SK-N-SH (cell line): ENCODE results near the gene ADORA2A. TPM values are rescaled to one million over a fixed set of nuclear protein-coding genes. Genes with fewer than 3 reads are reported as not detected.

Experiments
- CTCF ChIA-PET: fragments of 300-600, 350-600 bp; formaldehyde crosslinking; extraction: SDS; loops from one replicate; lab custom pipeline; 2021; lab: Yijun Ruan, JAX
- POLR2A ChIA-PET: fragments of 350-600 bp; sonication (Branson Sonifier 250); formaldehyde crosslinking; extraction: SDS; loops from one replicate; lab custom pipeline; 2020; ENCODE audit warnings: antibody characterized with exemption, inconsistent platforms; lab: Yijun Ruan, JAX
- DNase-seq: peaks from one replicate; pipeline ENCODE4 v3.0.0; 2012
- H2AFZ ChIP-seq: fragments of 200-600 bp; sonication (generic); 2 replicates; pipeline ENCODE4 v1.8.1; 2016; ENCODE audit warnings: antibody characterized with exemption, mild to moderate bottlenecking, low read depth
- H3F3A ChIP-seq: fragments of 200-600 bp; sonication (generic); replicated peaks from 2 replicates; pipeline ENCODE3; 2016; ENCODE audit warnings: antibody characterized with exemption, mild to moderate bottlenecking; ENCODE audit not compliant: insufficient read depth
- H3K27ac ChIP-seq, 2 experiments: fragments of 200-500 bp in 1 of 2; fragments of 200-600 bp in 1 of 2; sonication (Bioruptor generic) in 1 of 2; sonication (generic), shearing (Covaris generic) in 1 of 2; 2 replicates each; pipeline versions ENCODE4 v1.5.1 to v1.6.1; 2014 to 2016; ENCODE audit warnings: low read depth in 2 of 2, inconsistent platforms in 1 of 2, low read length in 1 of 2, mild to moderate bottlenecking in 1 of 2, mixed read lengths in 1 of 2
- H3K27me3 ChIP-seq: fragments of 200-600 bp; sonication (generic), shearing (Covaris generic); 2 replicates; pipeline ENCODE4 v1.6.1; 2016; ENCODE audit warnings: mixed run types; ENCODE audit not compliant: insufficient read depth
- H3K36me3 ChIP-seq, 2 experiments: fragments of 200-500 bp in 1 of 2; fragments of 200-600 bp in 1 of 2; sonication (Bioruptor generic) in 1 of 2; sonication (generic) in 1 of 2; replicated peaks in 1 of 2; 2 replicates each; pipeline versions ENCODE3 to v1.5.1; 2014 to 2016; ENCODE audit warnings: low read length in 1 of 2, mild to moderate bottlenecking in 1 of 2; ENCODE audit not compliant: insufficient read depth in 2 of 2, control insufficient read depth in 1 of 2
- H3K4me1 ChIP-seq, 2 experiments: fragments of 200-500 bp in 1 of 2; fragments of 200-600 bp in 1 of 2; sonication (Bioruptor generic) in 1 of 2; sonication (generic), shearing (Covaris generic) in 1 of 2; 2 replicates each; pipeline versions ENCODE4 v1.5.1 to v1.6.1; 2014 to 2016; ENCODE audit warnings: low read depth in 1 of 2, low read length in 1 of 2, mixed run types in 1 of 2; ENCODE audit not compliant: insufficient read depth in 2 of 2, control insufficient read depth in 1 of 2
- H3K4me2 ChIP-seq: fragments of 200-600 bp; sonication (generic), shearing (Covaris generic); 2 replicates; pipeline ENCODE4 v1.6.1; 2017; ENCODE audit warnings: mixed run types
- H3K4me3 ChIP-seq, 2 experiments: fragments of 200-500 bp in 1 of 2; fragments of 200-600 bp in 1 of 2; sonication (Bioruptor generic) in 1 of 2; sonication (generic), shearing (Covaris generic) in 1 of 2; 2 replicates each; pipeline versions ENCODE4 v1.5.1 to v1.8.1; 2014 to 2016; ENCODE audit warnings: low read depth in 2 of 2, inconsistent platforms in 1 of 2, low read length in 1 of 2, mild to moderate bottlenecking in 1 of 2, mixed read lengths in 1 of 2, moderate library complexity in 1 of 2
- H3K79me2 ChIP-seq: fragments of 200-600 bp; sonication (generic); 2 replicates; pipeline ENCODE4 v1.8.1; 2017; ENCODE audit warnings: mild to moderate bottlenecking; ENCODE audit not compliant: insufficient read depth
- H3K9ac ChIP-seq: fragments of 200-600 bp; sonication (generic); 2 replicates; pipeline ENCODE4 v1.6.1; 2017; ENCODE audit warnings: mixed run types
- H3K9me2 ChIP-seq: fragments of 200-600 bp; sonication (generic); 2 replicates; pipeline ENCODE4 v1.6.1; 2017; ENCODE audit warnings: mixed run types
- H3K9me3 ChIP-seq: fragments of 200-600 bp; sonication (generic); 2 replicates; pipeline ENCODE4 v1.6.1; 2017; ENCODE audit warnings: mixed run types, mild to moderate bottlenecking, moderate library complexity
- H4K20me1 ChIP-seq: fragments of 200-600 bp; sonication (generic); 2 replicates; pipeline ENCODE4 v1.6.1; 2017; ENCODE audit warnings: mild to moderate bottlenecking, mixed run types; ENCODE audit not compliant: insufficient read depth
- ELF1 ChIP-seq: IDR thresholded peaks from 2 replicates; pipeline ENCODE4 v1.4.0; 2012
- EP300 ChIP-seq, 2 experiments: IDR thresholded peaks; 2 replicates each; pipeline versions ENCODE4 v1.4.0 to v1.6.1; 2012; ENCODE audit warnings: borderline replicate concordance in 1 of 2, low read depth in 1 of 2, low read length in 1 of 2
- FOSL2 ChIP-seq: IDR thresholded peaks from 2 replicates; pipeline ENCODE4 v1.4.0; 2012; ENCODE audit warnings: low read depth, mild to moderate bottlenecking, moderate library complexity, borderline replicate concordance
- GABPA ChIP-seq: IDR thresholded peaks from 2 replicates; pipeline ENCODE4 v1.4.0; 2012; ENCODE audit warnings: low read depth, mild to moderate bottlenecking
- JUND ChIP-seq: IDR thresholded peaks from 2 replicates; pipeline ENCODE4 v1.4.0; 2012
- NFIC ChIP-seq: IDR thresholded peaks from 2 replicates; pipeline ENCODE4 v1.4.0; 2012; ENCODE audit warnings: borderline replicate concordance
- NRF1 ChIP-seq: IDR thresholded peaks from 2 replicates; pipeline ENCODE4 v1.6.1; 2012; ENCODE audit warnings: low read depth, mild to moderate bottlenecking, low read length
- REST ChIP-seq: IDR thresholded peaks from 2 replicates; pipeline ENCODE4 v1.6.1; 2012; ENCODE audit warnings: mild to moderate bottlenecking, low read depth, low read length, moderate library complexity
- RFX5 ChIP-seq: IDR thresholded peaks from 2 replicates; pipeline ENCODE4 v1.6.1; 2012; ENCODE audit warnings: mild to moderate bottlenecking, improper control_type of control experiment, low read length
- SIN3A ChIP-seq: IDR thresholded peaks from 2 replicates; pipeline ENCODE4 v1.6.1; 2012; ENCODE audit warnings: low read depth, mild to moderate bottlenecking, low read length, moderate library complexity, borderline replicate concordance
- TCF12 ChIP-seq: IDR thresholded peaks from 2 replicates; pipeline ENCODE4 v1.4.0; 2012
- TEAD4 ChIP-seq: IDR thresholded peaks from 2 replicates; pipeline ENCODE4 v1.4.0; 2012; ENCODE audit warnings: mild to moderate bottlenecking, borderline replicate concordance; ENCODE audit not compliant: insufficient read depth
- WGBS: methylation state at CpG from one replicate; pipeline ENCODE4 v1.1.6; 2017; ENCODE audit warnings: low lambda C conversion rate; 5-methylcytosine and 5-hydroxymethylcytosine counted together
- polyA plus RNA-seq, 3 experiments: library from polyadenylated mRNA; depleted of rRNA; stranded (reverse); fragments of >200 nt; gene quantifications; 2 replicates each; pipeline ENCODE4 v1.2.3, GENCODE V29; 2012
- TF ChIP-seq, protein P1 (sequence below): IDR thresholded peaks from 2 replicates; pipeline ENCODE4 v1.4.0; 2012; ENCODE audit warnings: low read depth, borderline replicate concordance
- TF ChIP-seq, protein P2 (sequence below): IDR thresholded peaks from 2 replicates; pipeline ENCODE4; 2012
- TF ChIP-seq, protein P3 (sequence below): fragments of 200-600 bp; sonication (generic); IDR thresholded peaks from 2 replicates; pipeline ENCODE4 v1.6.1; 2017; ENCODE audit warnings: antibody characterized with exemption, mild to moderate bottlenecking, moderate library complexity

ADORA2A gene
- polyA plus RNA-seq, 1 of the 3 experiments (the other 2 are of a cell fraction): 9.3 TPM

- no peaks in the 10 kb centered on the region for H4K20me1 ChIP-seq
- H2AFZ ChIP-seq: no peak overlapping the region
- no peaks in the 10 kb centered on the region for H3K9me2 ChIP-seq
- TF ChIP-seq REST: no peak
- no peak for TF ChIP-seq RFX5
- TF ChIP-seq, protein P1, sequence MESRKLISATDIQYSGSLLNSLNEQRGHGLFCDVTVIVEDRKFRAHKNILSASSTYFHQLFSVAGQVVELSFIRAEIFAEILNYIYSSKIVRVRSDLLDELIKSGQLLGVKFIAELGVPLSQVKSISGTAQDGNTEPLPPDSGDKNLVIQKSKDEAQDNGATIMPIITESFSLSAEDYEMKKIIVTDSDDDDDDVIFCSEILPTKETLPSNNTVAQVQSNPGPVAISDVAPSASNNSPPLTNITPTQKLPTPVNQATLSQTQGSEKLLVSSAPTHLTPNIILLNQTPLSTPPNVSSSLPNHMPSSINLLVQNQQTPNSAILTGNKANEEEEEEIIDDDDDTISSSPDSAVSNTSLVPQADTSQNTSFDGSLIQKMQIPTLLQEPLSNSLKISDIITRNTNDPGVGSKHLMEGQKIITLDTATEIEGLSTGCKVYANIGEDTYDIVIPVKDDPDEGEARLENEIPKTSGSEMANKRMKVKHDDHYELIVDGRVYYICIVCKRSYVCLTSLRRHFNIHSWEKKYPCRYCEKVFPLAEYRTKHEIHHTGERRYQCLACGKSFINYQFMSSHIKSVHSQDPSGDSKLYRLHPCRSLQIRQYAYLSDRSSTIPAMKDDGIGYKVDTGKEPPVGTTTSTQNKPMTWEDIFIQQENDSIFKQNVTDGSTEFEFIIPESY: no peak
- TF ChIP-seq SIN3A: no peak
- no peak for TF ChIP-seq NFIC
- TF ChIP-seq, protein P2, sequence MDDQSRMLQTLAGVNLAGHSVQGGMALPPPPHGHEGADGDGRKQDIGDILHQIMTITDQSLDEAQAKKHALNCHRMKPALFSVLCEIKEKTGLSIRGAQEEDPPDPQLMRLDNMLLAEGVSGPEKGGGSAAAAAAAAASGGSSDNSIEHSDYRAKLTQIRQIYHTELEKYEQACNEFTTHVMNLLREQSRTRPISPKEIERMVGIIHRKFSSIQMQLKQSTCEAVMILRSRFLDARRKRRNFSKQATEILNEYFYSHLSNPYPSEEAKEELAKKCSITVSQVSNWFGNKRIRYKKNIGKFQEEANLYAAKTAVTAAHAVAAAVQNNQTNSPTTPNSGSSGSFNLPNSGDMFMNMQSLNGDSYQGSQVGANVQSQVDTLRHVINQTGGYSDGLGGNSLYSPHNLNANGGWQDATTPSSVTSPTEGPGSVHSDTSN: no peak
- TF ChIP-seq NRF1: no peak
- no peak for TF ChIP-seq ELF1
- H3K9me3 ChIP-seq: no peaks in the 10 kb centered on the region
- no peak overlapping the region for H3K4me3 ChIP-seq
- CTCF ChIA-PET: interaction anchor here (0.6 kb wide), 1 partner anchor 477 kb away, joined by 3 read pairs; no protein-coding TSS in a partner anchor
- H3K27me3 ChIP-seq: no peaks in the 10 kb centered on the region
- H3K4me1 ChIP-seq: peaks cover 0 to 42% of the 10 kb centered on the region in 2 experiments; a peak in 3 of 4 replicates
- POLR2A ChIA-PET: no interaction called here
- H3F3A ChIP-seq: peaks cover 52% of the 10 kb centered on the region
- peak overlapping the region; percentile 27; the same call in 1 of the 2 replicates for H3K9ac ChIP-seq
- H3K79me2 ChIP-seq: no peaks in the 10 kb centered on the region
- no peaks in the 10 kb centered on the region for H3K36me3 ChIP-seq
- 0 out of 2 replicates have a peak overlapping the region, but pooled peaks have one; percentile 50 for H3K4me2 ChIP-seq
- no peak for DNase-seq
- peak overlapping the region in 1 of 2 experiments; percentile 70; a peak in 3 of 4 replicates for H3K27ac ChIP-seq
- WGBS: 85% methylated on average over 1 of the region's 1 CpG
These were observed 54.2 kb downstream of the ADORA2A start for GRCh38 chr22:24481641-24482040.

DNA sequence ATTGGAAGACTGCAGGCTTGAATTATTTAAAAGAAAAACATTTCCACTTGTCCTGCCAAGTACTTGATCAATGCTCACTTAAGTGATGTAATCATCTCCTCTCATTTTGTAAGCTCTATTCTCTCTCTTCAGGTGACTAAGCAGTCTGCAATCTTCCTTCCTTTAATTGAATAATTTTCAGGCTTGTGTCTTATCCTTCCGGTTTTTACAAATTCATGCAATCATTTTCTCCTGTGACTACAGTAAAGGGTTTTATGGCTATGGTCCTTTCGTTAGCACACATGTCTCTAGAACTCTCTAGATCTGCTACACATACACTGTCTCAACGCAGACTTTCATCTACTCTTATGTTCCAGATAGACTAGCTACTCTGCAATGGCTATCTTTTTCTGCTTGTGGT, 55.2 kb downstream of the ADORA2A start:
- H3K4me3 ChIP-seq: no peak overlapping the region
- TF ChIP-seq, protein P3, sequence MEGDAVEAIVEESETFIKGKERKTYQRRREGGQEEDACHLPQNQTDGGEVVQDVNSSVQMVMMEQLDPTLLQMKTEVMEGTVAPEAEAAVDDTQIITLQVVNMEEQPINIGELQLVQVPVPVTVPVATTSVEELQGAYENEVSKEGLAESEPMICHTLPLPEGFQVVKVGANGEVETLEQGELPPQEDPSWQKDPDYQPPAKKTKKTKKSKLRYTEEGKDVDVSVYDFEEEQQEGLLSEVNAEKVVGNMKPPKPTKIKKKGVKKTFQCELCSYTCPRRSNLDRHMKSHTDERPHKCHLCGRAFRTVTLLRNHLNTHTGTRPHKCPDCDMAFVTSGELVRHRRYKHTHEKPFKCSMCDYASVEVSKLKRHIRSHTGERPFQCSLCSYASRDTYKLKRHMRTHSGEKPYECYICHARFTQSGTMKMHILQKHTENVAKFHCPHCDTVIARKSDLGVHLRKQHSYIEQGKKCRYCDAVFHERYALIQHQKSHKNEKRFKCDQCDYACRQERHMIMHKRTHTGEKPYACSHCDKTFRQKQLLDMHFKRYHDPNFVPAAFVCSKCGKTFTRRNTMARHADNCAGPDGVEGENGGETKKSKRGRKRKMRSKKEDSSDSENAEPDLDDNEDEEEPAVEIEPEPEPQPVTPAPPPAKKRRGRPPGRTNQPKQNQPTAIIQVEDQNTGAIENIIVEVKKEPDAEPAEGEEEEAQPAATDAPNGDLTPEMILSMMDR: no peak
- TF ChIP-seq TCF12: peak; percentile 53
- TF ChIP-seq GABPA: no peak
- peak; percentile 71; the same call in 1 of the 2 replicates for TF ChIP-seq FOSL2
- TF ChIP-seq, protein P1: no peak
- peak; percentile 50; the same call in 1 of the 2 replicates for TF ChIP-seq TEAD4
- peak in 1 of 2 experiments; percentile 61; a peak in 1 of 4 replicates for TF ChIP-seq EP300 (IDR thresholded peaks at IDR 0.05; ENCODE audit: borderline replicate concordance in 1 of 2, low read depth in 1 of 2, low read length in 1 of 2)
- TF ChIP-seq JUND: peak; percentile 73

More for the DNA sequence above, 55.2 kb downstream of the ADORA2A start:
- Histone ChIP-seq H3F3A (peaks cover 62% of the 10 kb centered on the region), H3K36me3 (no peaks in the 10 kb centered on the region), H3K9ac (peak overlapping the region; percentile 27; the same call in 1 of the 2 replicates), H3K27ac (peak overlapping the region; percentile 19 to 70; a peak in 3 of 4 replicates), H3K9me2 (no peaks in the 10 kb centered on the region), H3K4me1 (peaks cover 0 to 42% of the 10 kb centered on the region in 2 experiments; a peak in 3 of 4 replicates), H4K20me1 (no peaks in the 10 kb centered on the region), H2AFZ (no peak overlapping the region), H3K79me2 (no peaks in the 10 kb centered on the region), H3K9me3 (no peaks in the 10 kb centered on the region), H3K27me3 (no peaks in the 10 kb centered on the region), H3K4me2 (peak overlapping the region; percentile 50; the same call in 1 of the 2 replicates)
- CTCF ChIA-PET: interaction anchor here (1.2 kb wide), 1 partner anchor 59 kb away, joined by 3 read pairs; no protein-coding TSS in a partner anchor
- POLR2A ChIA-PET: no interaction called here
- DNase-seq: no peak
- WGBS: 46% methylated on average over 3 of the region's 3 CpGs
